ENCODE measurements around the gene CAPG.
"Not testable (repeated sequence)": the region's sequence is repeated elsewhere in the genome, so short reads cannot be mapped to it uniquely, and the experiment has no call there.

CAPG gene, protein sequence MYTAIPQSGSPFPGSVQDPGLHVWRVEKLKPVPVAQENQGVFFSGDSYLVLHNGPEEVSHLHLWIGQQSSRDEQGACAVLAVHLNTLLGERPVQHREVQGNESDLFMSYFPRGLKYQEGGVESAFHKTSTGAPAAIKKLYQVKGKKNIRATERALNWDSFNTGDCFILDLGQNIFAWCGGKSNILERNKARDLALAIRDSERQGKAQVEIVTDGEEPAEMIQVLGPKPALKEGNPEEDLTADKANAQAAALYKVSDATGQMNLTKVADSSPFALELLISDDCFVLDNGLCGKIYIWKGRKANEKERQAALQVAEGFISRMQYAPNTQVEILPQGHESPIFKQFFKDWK

GRCh38 chr2:85409845-85410583 lies at the start of gene CAPG:
TSS of gene CAPG (minus strand) at chr2:85410366. CDS start at chr2:85402145, 8,221 bp downstream.
- DNase-seq = peak; percentile 51

DNA sequence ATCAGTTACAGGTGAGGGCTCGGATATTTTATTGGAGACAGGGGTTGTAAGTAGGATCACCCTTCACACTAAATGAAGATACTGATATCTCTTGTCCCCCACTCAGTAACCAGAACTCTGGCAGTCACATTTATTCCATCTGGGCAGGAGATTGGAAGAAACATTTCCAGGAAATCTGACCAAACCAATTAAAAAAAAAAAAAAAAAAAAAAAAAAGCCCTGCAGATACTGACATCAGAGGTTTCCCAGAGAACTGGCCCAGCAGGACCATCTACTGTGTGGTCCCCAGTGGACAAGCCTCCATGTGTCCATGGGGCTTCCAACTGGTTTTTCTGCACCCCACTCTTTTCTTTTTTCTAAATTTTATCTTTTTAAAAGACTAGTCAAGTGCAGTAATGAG lies 49.6 kb upstream of the CAPG start:
- DNase-seq = no peak

- no peak for DNase-seq
These were observed 48.7 kb upstream of the CAPG start for GRCh38 chr2:85458601-85459563.

DNA sequence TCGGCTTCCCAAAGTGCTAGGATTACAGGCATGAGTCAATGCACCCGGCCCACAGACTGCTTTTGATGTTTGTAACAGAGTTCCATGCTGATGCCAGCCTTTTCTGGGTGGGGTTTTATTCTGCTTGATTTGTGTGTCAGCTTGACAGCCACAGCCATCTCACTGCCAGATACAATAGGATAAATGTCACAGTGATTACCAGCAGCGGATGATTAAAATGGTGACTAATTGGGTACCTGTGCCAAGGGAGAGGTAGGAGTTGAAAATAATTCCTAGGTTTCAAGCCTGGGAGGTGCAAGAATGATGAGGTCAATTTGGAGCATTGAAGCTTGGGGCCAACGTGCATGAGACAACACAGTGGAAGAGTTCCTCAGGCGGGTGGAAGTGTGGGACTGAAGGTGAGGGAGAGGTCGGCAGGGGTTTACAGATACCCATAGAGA lies 47.7 kb upstream of the CAPG start:
- DNase-seq = no peak

- DNase-seq = no peak
These were observed 46.9 kb upstream of the CAPG start for GRCh38 chr2:85457043-85457442.

DNA sequence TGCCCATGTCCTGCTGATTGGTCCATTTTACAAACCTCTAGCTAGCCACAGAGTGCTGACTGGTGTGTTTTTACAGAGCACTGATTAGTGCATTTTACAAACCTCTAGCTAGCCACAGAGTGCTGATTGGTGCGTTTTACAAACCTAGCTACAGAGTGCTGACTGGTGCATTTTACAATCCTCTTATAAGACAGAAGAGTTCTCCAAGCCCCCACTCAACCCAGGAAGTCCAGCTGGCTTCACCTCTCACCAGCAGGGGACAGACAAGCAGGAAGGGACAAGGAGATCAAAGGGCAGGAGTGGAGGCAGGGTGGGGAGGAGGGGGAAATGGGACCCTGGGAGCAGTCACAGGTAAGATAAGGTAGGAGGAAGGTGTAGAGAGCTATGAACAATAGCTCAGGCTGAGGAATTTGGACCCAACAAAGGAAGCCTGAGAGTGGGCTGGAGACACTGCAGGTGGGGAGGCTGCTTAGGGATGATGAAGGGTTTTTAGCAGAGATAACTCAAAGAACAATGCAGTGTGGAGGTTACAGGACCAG lies 45.5 kb upstream of the CAPG start:
- DNase-seq = no peak

DNA sequence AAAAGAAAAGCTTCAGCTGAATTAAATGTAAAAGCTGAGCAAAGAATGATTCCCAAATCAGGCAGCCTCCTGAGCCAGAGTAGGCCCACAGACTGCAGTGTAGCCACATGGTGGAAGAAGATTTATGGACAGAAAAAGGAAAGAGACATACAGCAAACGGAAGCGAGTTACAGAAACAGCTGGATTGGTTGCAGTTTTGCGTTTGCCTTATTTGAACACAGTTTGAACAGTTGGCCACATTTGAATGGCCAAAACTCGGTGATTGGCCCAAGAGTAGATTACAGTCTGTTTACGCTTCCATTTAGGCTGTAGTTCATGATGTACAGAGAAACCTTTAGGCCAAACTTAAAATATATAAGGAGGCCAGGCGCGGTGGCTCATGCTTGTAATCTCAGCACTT lies 43.4 kb upstream of the CAPG start:
- DNase-seq = no peak

DNA sequence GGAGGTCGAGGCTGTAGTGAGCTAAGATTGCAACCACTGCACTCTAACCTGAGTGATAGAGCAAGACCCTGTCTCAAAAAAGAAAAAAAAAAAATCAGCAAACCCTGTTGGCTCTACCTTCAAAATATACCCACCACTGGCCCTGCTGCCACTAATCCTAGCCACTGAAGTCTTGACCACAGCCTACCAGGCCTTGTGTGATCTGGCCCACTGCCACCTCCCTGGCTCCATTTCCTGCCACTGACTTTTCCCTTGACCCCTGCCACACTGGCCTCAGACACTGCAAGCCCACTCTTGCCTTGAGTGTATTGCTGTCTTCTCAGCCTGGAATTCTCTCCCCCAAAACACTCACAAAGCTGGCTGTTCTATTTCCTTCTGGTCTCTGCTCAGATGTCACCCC lies 42.1 kb upstream of the CAPG start:
- DNase-seq = no peak

DNA sequence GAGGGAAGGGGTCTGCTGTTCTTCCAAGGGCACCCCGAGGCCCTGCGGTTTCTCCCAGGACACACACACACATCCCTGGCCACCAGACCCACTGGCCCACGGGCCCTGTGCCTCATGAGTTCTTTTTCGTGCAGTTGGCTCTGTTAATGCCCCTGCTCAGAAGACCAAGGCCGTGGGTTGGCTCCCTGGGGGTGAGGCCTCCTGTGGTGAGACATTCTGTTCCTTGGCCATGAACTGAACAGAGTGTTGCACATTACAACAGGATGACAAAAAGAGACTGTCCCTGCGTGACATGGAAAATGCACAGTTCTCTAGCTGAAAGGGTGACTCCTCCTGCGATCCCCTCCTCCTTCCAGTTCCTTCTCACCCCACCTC lies 39.0 kb upstream of the CAPG start:
- no peak for DNase-seq

DNA sequence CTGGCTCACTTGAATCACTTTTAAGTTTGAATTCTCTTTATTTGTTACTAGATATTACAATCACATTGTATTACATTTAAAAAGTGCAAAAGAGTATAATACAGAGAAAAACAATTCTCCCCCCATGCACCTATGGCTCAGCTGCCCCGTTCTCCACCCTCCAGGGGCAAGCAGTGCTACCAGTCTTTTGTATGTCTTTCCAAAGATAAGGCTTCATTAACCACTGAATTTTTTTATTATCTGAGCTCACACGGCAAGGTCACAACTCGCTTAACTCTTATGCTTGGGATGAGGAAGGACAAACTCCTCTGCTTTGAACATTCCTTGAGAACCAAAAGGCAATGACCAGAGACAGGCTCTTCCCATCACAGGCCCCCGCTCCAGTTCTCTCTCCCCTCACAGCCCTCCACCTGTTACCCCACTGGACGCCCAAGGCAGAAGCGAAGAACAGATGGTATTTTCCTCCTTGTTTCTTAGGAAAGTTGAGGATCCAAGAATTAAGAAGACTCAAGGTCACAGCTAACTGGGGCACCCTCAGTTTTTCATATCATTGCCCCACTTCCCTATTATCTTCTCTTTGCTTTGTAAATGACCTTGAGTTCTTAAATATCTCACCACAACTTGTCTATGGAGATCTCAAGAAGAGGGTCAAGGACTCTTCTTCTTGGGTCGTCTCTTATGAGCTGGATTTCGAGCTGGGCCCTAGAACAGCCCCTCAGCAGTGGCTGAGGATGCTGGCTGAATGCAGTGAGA lies 38.5 kb upstream of the CAPG start:
- DNase-seq = no peak

DNA sequence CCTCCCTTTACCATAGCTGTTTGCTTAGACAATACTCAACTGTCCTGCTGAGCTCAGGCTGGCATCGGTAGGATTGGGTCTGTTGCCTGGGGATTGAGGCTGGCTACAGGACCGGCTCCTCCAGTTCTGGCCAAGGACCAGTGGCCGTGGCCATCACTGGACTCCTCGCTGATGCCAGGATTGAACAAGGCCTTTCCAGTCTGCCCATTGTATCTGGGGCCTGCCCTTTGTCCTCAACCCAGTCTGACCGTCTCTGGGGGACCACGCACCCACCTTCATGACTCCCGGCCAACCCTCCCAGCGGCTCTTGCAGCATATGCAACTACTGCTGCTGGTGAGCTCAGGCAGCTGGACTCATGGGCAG lies 37.0 kb upstream of the CAPG start:
- no peak for DNase-seq

DNA sequence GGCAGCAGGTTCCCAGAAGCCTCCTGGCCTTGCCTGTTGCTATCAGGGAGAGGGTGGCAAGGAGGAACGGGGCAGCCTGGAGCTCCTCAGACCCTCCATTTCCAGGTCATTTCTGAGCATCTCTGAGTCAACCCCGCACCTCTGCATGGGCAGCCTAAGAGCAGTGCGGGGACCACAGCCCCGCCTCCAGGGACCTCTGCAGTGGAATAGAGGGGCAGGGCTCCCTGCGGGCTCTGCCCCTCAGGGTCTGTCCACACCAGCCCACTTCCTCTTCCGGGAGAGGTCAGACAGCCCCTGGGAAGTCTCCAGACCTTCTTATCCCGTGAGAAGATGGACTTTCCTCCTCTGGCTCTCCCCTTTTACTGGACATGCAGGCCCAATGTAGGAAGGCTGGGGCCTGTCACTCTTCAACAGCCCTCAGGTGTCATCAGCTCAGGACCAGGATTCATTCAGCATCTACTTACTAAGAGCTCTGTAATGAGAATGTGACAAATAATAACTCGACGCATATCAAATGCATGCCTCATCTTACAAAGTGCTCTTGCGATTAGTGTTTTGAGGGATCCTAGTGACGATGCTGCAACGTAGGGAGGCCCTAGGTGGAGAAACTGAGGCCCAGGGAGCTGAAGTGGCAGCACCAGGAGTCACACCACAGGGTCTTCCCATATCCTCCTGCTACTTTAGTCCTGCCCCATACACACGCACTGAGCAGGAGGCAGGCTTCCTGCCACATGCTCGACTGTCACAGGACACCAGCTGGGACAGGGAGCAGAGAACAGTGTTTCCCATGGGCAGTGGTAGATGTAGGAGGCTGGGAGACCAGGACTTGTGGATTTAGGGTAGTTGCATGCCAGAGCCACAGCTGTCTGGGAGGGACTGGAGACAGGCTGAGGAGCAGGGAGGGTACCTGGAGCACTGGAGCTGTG lies 36.4 kb upstream of the CAPG start:
- no peak for DNase-seq

GRCh38 chr2:85445316-85446295 lies 35.4 kb upstream of the CAPG start:
- DNase-seq = no peak

- no peak for DNase-seq
These were observed 34.5 kb upstream of the CAPG start for GRCh38 chr2:85444629-85445172.

- DNase-seq = no peak
These were observed 31.7 kb upstream of the CAPG start for GRCh38 chr2:85441864-85442263.

GRCh38 chr2:85440729-85441128 lies 30.6 kb upstream of the CAPG start:
- no peak for DNase-seq

- DNase-seq = no peak
These were observed 29.8 kb upstream of the CAPG start for GRCh38 chr2:85439986-85440385.

- not testable (repeated sequence) for DNase-seq
These were observed 29.4 kb upstream of the CAPG start for GRCh38 chr2:85439569-85439968.

DNA sequence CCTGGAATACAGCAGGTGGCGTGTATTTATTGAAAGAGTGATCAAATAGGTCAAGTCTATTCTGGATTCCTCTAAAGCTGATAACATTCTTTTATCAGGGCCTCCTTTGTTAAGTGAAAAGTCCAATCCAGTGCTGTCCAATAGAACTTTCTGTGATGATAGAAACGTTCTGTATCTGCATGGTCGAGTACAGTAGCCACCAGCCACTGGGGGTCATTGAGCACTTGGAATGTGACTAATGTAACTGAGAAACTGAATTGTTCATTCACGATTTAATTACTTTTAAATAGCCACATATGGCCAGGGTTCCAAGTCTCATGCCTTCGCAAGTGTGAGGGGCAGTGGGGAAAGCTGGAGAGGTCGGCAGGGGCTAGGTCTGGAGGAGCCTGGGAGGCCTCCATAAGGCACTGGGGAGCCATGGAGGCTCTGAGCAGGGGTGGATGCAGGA lies 28.9 kb upstream of the CAPG start:
- no peak for DNase-seq
